Gastrocnemius medialis (tissue), 4 donors: ENCODE measurements around the gene KRTAP5-5. TPM values are rescaled to one million over a fixed set of nuclear protein-coding genes. Genes with fewer than 3 reads are reported as not detected.

Experiments
- ATAC-seq, 2 donors: fragments of 150-250 bp; one replicate each; pipeline ENCODE4 v1.9.1; 2016
- DNase-seq, 2 donors: peaks; one replicate each; pipeline ENCODE4 v3.0.0-alpha.2; 2019
- H3K27ac ChIP-seq, 4 donors: fragments of 200-600 bp; sonication (generic); 1 replicate in 1 of 4; 2 replicates in 3 of 4; pipeline ENCODE4 v1.5.1; 2016 to 2018; ENCODE audit warnings: mild to moderate bottlenecking in 2 of 4, moderate library complexity in 1 of 4
- H3K27me3 ChIP-seq, 3 donors: fragments of 200-600 bp; sonication (generic) in 2 of 3; 1 replicate in 1 of 3; 2 replicates in 2 of 3; pipeline versions ENCODE4 v1.5.1 to v1.6.0; 2016 to 2019; ENCODE audit warnings: mild to moderate bottlenecking in 1 of 3, moderate library complexity in 1 of 3
- H3K36me3 ChIP-seq, 2 donors: fragments of 200-600 bp; sonication (generic) in 1 of 2; one replicate each; pipeline ENCODE4 v1.5.1; 2017 to 2018
- H3K4me1 ChIP-seq, 2 donors: fragments of 200-600 bp; sonication (generic) in 1 of 2; one replicate each; pipeline ENCODE4 v1.5.1; 2016 to 2017; ENCODE audit warnings: mild to moderate bottlenecking in 2 of 2
- H3K4me3 ChIP-seq, 4 donors: fragments of 200-600 bp; sonication (generic) in 3 of 4; 1 replicate in 1 of 4; 2 replicates in 3 of 4; pipeline ENCODE4 v1.5.1; 2016 to 2019; ENCODE audit warnings: mild to moderate bottlenecking in 2 of 4
- H3K9me3 ChIP-seq, 3 donors: fragments of 200-600 bp; sonication (generic) in 2 of 3; 1 replicate in 1 of 3; 2 replicates in 2 of 3; pipeline ENCODE4 v1.5.1; 2016 to 2019
- POLR2A ChIP-seq, 2 donors: fragments of 450-650 bp; IDR thresholded peaks; one replicate each; pipeline ENCODE4 v1.6.1; 2017; ENCODE audit warnings: antibody characterized with exemption in 2 of 2, mild to moderate bottlenecking in 2 of 2, moderate library complexity in 2 of 2
- in situ Hi-C, 4 donors: fragments of 200-750 bp; cut with MboI; loops; one replicate each; pipeline versions ENCODE4 v1.15.0 to v1.8.0; 2017; ENCODE audit warnings: low sequenced_read_pairs in 4 of 4
- intact Hi-C: fragments of 100-400 bp; cut with DNase I; formaldehyde crosslinking; loops from one replicate; pipeline ENCODE4 v1.15.1; 2023; ENCODE audit warnings: low total_unique reads
- total RNA-seq, 4 donors: library from RNA; depleted of rRNA; stranded (reverse); fragments of >200 nt; gene quantifications; one replicate each; pipeline versions ENCODE4 v1.1.0 to v1.2.3, GENCODE V29; 2016
- TF ChIP-seq, protein P1 (sequence below), 5 experiments: fragments of 450-650 bp in 3 of 5; fragments of 200-600 bp in 2 of 5; sonication (generic) in 2 of 5; IDR thresholded peaks in 4 of 5; conservative IDR thresholded peaks in 1 of 5; 1 replicate in 4 of 5; 2 replicates in 1 of 5; pipeline ENCODE4 v1.5.1; 2016 to 2019; ENCODE audit warnings: antibody characterized with exemption in 5 of 5, mild to moderate bottlenecking in 3 of 5, moderate library complexity in 3 of 5

Gene KRTAP5-5
- total RNA-seq, 4 donors from 2014 or later = not detected

DNA sequence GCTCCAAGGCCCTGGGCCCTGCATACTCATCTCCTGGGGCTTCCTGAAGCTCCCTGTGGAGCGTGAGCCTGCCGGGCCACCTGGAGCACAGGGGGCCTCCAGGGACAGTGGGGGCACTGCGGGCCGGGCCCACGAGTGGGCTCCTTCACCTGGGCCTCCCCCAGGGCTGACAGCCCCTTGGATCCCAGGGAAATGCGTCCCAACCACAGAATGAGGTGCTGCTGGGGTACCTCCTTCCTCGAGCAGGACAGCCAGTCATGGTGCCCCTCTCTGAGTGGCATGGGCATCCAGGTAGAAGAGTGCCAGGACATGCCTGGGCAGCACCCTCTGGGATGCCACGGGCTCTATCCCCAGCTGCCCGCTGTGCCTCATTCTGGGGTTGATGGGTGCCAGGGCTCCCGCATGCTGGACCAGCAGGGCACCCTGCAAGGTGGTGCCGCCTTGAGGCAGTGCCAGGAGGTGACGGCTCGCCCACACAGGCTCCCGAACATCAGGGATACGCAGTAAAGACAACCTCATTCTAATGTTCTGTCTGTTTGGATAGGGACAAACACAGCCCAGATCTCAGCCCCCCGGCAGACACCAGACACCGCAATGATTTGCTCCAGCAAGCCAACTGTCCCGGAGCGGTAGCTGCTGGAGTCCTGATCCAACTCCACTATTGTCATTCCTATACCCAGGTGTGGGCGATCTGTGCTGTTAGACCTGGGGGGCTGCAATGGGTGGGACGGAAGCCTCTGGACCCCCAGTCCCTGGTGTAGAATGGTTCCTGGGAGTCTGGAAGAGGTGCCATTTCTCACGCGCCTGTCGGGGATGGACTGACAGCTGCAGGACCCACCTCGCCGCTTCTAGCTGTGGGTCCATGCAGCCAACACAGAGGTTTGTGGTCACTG lies 25.8 kb downstream of the KRTAP5-5 start:
- no peak for ATAC-seq
- intact Hi-C loops = no loop called here

GRCh38 chr11:1656061-1656441 lies 26.5 kb downstream of the KRTAP5-5 start:
- in situ Hi-C loops = loop anchor here in 1 of 4 donors (25.0 kb wide), 1 partner anchor 506 kb away; the partner anchor contains the start of genes INS and TH
- Histone ChIP-seq H3K36me3 (no peaks in the 10 kb centered on the region), H3K9me3 (no peaks in the 10 kb centered on the region), H3K4me3 (no peak overlapping the region), H3K27ac (no peak overlapping the region), H3K27me3 (no peaks in the 10 kb centered on the region), H3K4me1 (no peaks in the 10 kb centered on the region)
- DNase-seq (no peak), ATAC-seq (no peak)
- intact Hi-C loops = no loop called here
- TF ChIP-seq, protein P1, sequence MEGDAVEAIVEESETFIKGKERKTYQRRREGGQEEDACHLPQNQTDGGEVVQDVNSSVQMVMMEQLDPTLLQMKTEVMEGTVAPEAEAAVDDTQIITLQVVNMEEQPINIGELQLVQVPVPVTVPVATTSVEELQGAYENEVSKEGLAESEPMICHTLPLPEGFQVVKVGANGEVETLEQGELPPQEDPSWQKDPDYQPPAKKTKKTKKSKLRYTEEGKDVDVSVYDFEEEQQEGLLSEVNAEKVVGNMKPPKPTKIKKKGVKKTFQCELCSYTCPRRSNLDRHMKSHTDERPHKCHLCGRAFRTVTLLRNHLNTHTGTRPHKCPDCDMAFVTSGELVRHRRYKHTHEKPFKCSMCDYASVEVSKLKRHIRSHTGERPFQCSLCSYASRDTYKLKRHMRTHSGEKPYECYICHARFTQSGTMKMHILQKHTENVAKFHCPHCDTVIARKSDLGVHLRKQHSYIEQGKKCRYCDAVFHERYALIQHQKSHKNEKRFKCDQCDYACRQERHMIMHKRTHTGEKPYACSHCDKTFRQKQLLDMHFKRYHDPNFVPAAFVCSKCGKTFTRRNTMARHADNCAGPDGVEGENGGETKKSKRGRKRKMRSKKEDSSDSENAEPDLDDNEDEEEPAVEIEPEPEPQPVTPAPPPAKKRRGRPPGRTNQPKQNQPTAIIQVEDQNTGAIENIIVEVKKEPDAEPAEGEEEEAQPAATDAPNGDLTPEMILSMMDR (IDR thresholded peaks at IDR 0.05 in 4 of 5, conservative IDR thresholded peaks at IDR 0.05 in 1 of 5) = no peak
- no peak for TF ChIP-seq POLR2A (IDR thresholded peaks at IDR 0.05)

More for the DNA sequence above, 25.8 kb downstream of the KRTAP5-5 start:
- H3K4me3 ChIP-seq = no peak overlapping the region
- peak in 1 of 2 donors; percentile 4 for DNase-seq
- no peaks in the 10 kb centered on the region for H3K4me1 ChIP-seq
- no peak overlapping the region for H3K27ac ChIP-seq
- H3K9me3 ChIP-seq = no peaks in the 10 kb centered on the region
- no peak for TF ChIP-seq POLR2A (IDR thresholded peaks at IDR 0.05)
- TF ChIP-seq, protein P1 (IDR thresholded peaks at IDR 0.05 in 4 of 5, conservative IDR thresholded peaks at IDR 0.05 in 1 of 5) = no peak
- H3K27me3 ChIP-seq = no peaks in the 10 kb centered on the region
- in situ Hi-C loops = loop anchor here in 1 of 4 donors (25.0 kb wide), 1 partner anchor 507 kb away; the partner anchor contains the start of genes INS and TH
- no peaks in the 10 kb centered on the region for H3K36me3 ChIP-seq

DNA sequence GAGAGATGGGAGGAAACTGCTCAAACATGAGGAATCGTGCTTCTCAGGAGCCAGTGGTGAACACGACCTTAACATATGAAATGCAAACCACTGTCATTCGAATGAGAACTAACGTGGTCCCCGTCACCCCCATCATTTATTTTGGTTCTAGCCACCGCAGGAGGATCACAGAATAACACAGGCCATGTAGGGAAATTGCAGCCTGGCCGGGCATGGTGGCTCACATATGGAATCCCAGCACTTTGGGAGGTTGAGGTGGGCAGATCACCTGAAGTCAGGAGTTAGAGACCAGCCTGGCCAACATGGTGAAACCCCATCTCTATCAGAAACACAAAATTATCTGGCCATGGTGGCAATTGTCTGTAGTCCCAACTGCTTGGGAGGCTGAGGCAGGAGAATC lies 27.1 kb downstream of the KRTAP5-5 start:
- intact Hi-C loops = no loop called here
- in situ Hi-C loops = loop anchor here in 1 of 4 donors (25.0 kb wide), 1 partner anchor 506 kb away; the partner anchor contains the start of genes INS and TH

GRCh38 chr11:1659506-1659905 lies 29.9 kb downstream of the KRTAP5-5 start:
- Histone ChIP-seq H3K27ac (no peak overlapping the region), H3K4me3 (no peak overlapping the region), H3K9me3 (no peaks in the 10 kb centered on the region), H3K27me3 (no peaks in the 10 kb centered on the region), H3K36me3 (no peaks in the 10 kb centered on the region), H3K4me1 (no peaks in the 10 kb centered on the region)
- in situ Hi-C loops (loop anchor here in 1 of 4 donors (25.0 kb wide), 1 partner anchor 503 kb away; the partner anchor contains the start of genes INS and TH), intact Hi-C loops (no loop called here)
- TF ChIP-seq, protein P1 (IDR thresholded peaks at IDR 0.05 in 4 of 5, conservative IDR thresholded peaks at IDR 0.05 in 1 of 5) = no peak
- no peak for TF ChIP-seq POLR2A (IDR thresholded peaks at IDR 0.05)
- no peak for DNase-seq
- no peak for ATAC-seq

More for the DNA sequence above, 27.1 kb downstream of the KRTAP5-5 start:
- Histone ChIP-seq H3K36me3 (no peaks in the 10 kb centered on the region), H3K27me3 (no peaks in the 10 kb centered on the region), H3K27ac (no peak overlapping the region), H3K4me3 (no peak overlapping the region), H3K9me3 (no peaks in the 10 kb centered on the region), H3K4me1 (no peaks in the 10 kb centered on the region)
- no peak for ATAC-seq
- DNase-seq = no peak
- TF ChIP-seq, protein P1 (IDR thresholded peaks at IDR 0.05 in 4 of 5, conservative IDR thresholded peaks at IDR 0.05 in 1 of 5) = no peak
- no peak for TF ChIP-seq POLR2A (IDR thresholded peaks at IDR 0.05)
